HG03521 (cell line): ENCODE measurements around the gene SAMD4B.
"Not testable (repeated sequence)": the region's sequence is repeated elsewhere in the genome, so short reads cannot be mapped to it uniquely, and the experiment has no call there.

Experiments
- ATAC-seq: cut with Tn5 transposase; IDR thresholded peaks from one replicate; pipeline ENCODE4 v1.9.1; 2021; ENCODE audit warnings: mild to moderate bottlenecking, moderate library complexity; ENCODE audit not compliant: unreplicated experiment

Gene SAMD4B

GRCh38 chr19:39363901-39364457 is 21.8 kb downstream of the SAMD4B start:
- ATAC-seq = no peak

GRCh38 chr19:39365531-39365930 is 23.3 kb downstream of the SAMD4B start:
- no peak for ATAC-seq

- ATAC-seq = no peak
These were observed 27.0 kb downstream of the SAMD4B start for GRCh38 chr19:39369200-39369599.

- no peak for ATAC-seq
These were observed 28.5 kb downstream of the SAMD4B start for GRCh38 chr19:39370735-39371134.

- no peak for ATAC-seq
These were observed 30.0 kb downstream of the SAMD4B start for GRCh38 chr19:39372047-39372802.

GRCh38 chr19:39372941-39373340 is 30.7 kb downstream of the SAMD4B start:
- no peak for ATAC-seq

GRCh38 chr19:39375929-39376328 is 33.7 kb downstream of the SAMD4B start:
- no peak for ATAC-seq

GRCh38 chr19:39377373-39378362 is 35.4 kb downstream of the SAMD4B start:
- no peak for ATAC-seq

- not testable (repeated sequence) for ATAC-seq
These were observed 37.1 kb downstream of the SAMD4B start for GRCh38 chr19:39379366-39379765.

GRCh38 chr19:39379865-39380396 is 37.7 kb downstream of the SAMD4B start:
- ATAC-seq = no peak

- no peak for ATAC-seq
These were observed 38.6 kb downstream of the SAMD4B start for GRCh38 chr19:39380521-39381502.

GRCh38 chr19:39381910-39382611 is 39.8 kb downstream of the SAMD4B start:
- no peak for ATAC-seq

GRCh38 chr19:39382991-39383828 is 41.0 kb downstream of the SAMD4B start:
- ATAC-seq = no peak

GRCh38 chr19:39384839-39385568 is 42.8 kb downstream of the SAMD4B start:
- ATAC-seq = no peak

GRCh38 chr19:39385629-39386411 is 43.6 kb downstream of the SAMD4B start:
- no peak for ATAC-seq

- ATAC-seq = no peak
These were observed 44.3 kb downstream of the SAMD4B start for GRCh38 chr19:39386557-39386956.

- ATAC-seq = no peak
These were observed 46.4 kb downstream of the SAMD4B start for GRCh38 chr19:39388657-39389056.
